Heart left ventricle (tissue), 16 donors: Measurements from ENCODE around the gene TYSND1. TPM values are rescaled to one million over a fixed set of nuclear protein-coding genes. Genes with fewer than 3 reads are reported as not detected.

Source experiments
- ATAC-seq, 4 donors: fragments of 200-7000 bp; cut with Tn5 transposase; one replicate each; pipeline ENCODE4 v1.9.1; 2020 to 2022; ENCODE audit warnings: moderate library complexity in 4 of 4, mild to moderate bottlenecking in 3 of 4, moderate number of reproducible peaks in 1 of 4
- DNase-seq, 5 donors: peaks; one replicate each; pipeline ENCODE4 v3.0.0-alpha.2; 2020
- H3K27ac ChIP-seq, 12 donors: fragments of 200-600 bp; sonication (generic) in 4 of 12; one replicate each; pipeline versions ENCODE4 v1.5.0 to v1.8.0; 2016 to 2022; ENCODE audit warnings: mild to moderate bottlenecking in 2 of 12
- H3K27me3 ChIP-seq, 9 donors: fragments of 200-600 bp; sonication (generic) in 2 of 9; one replicate each; pipeline versions ENCODE4 v1.5.1 to v1.8.0; 2016 to 2022; ENCODE audit warnings: mild to moderate bottlenecking in 3 of 9
- H3K36me3 ChIP-seq, 9 donors: fragments of 200-600 bp; sonication (generic) in 2 of 9; one replicate each; pipeline versions ENCODE4 v1.5.0 to v1.8.0; 2018 to 2022; ENCODE audit warnings: mild to moderate bottlenecking in 2 of 9
- H3K4me1 ChIP-seq, 12 donors: fragments of 200-600 bp; sonication (generic) in 4 of 12; one replicate each; pipeline versions ENCODE4 v1.5.0 to v1.8.0; 2016 to 2022; ENCODE audit warnings: mild to moderate bottlenecking in 3 of 12
- H3K4me3 ChIP-seq, 12 donors: fragments of 200-600 bp; sonication (generic) in 4 of 12; one replicate each; pipeline versions ENCODE4 v1.5.0 to v1.8.0; 2017 to 2022; ENCODE audit warnings: mild to moderate bottlenecking in 9 of 12, moderate library complexity in 4 of 12
- H3K9me3 ChIP-seq, 12 donors: fragments of 200-600 bp; sonication (generic) in 4 of 12; one replicate each; pipeline versions ENCODE4 v1.5.0 to v1.8.0; 2016 to 2022; ENCODE audit warnings: mild to moderate bottlenecking in 1 of 12
- CTCF ChIP-seq, 12 donors: fragments of 200-600 bp; sonication (generic) in 4 of 12; IDR thresholded peaks; one replicate each; pipeline versions ENCODE4 v1.5.0 to v1.8.0; 2018 to 2022; ENCODE audit warnings: antibody characterized with exemption in 12 of 12, mild to moderate bottlenecking in 5 of 12
- POLR2A ChIP-seq, 2 donors: fragments of 450-650 bp; IDR thresholded peaks; one replicate each; pipeline ENCODE4 v1.6.1; 2017; ENCODE audit warnings: antibody characterized with exemption in 2 of 2, mild to moderate bottlenecking in 2 of 2, moderate library complexity in 2 of 2
- WGBS, 4 donors: extraction: QIAGEN DNeasy Blood & Tissue Kit in 2 of 4; methylation state at CpG; one replicate each; pipeline versions ENCODE4 v1.1.5 to v1.1.7; 2013 to 2018; 5-methylcytosine and 5-hydroxymethylcytosine counted together
- intact Hi-C, 10 donors: fragments of 100-400 bp; cut with DNase I; formaldehyde crosslinking; loops; one replicate each; pipeline versions ENCODE4 v1.11.1 to v1.14.2; 2022
- polyA plus RNA-seq, 2 donors: library from polyadenylated mRNA; stranded (reverse); fragments of 200-250 nt; gene quantifications; one replicate each; pipeline ENCODE4 v1.2.3, GENCODE V29; 2013
- total RNA-seq, 9 donors: library from RNA; depleted of rRNA in 2 of 9; stranded (reverse); fragments of >200 nt in 2 of 9; fragmentation: NEBNext Ultra II Directional in 3 of 9; extraction: Animal tissue kit (Norgen Biotek cat#: 25700) in 3 of 9; gene quantifications; one replicate each; pipeline versions ENCODE4 v1.1.0 to v1.2.4, GENCODE V29; 2016 to 2023
- donor health status: ischemic (EF 13 %, LVEDD 7.1; RV severe dilation, severe dysfunction).
- donor health status: healthy with polysubstance abuse.
- donor health status: DM: no; HTN: yes; CAD: no.
- donor health status: DM: no; HTN: no; CAD: no.
- donor health status: ischemic (EF 25% LVEDD 6.9; RV normal size, moderate dysfunction).
- donor health status: ischemic (EF 25% LVEDD 5.7; RV mildly dilated, moderate dysfunction).
- donor health status: healthy.
- donor health status: DM: yes; HTN: yes; CAD: no.
- donor health status: ischemic (EF 35%, LVEDD 5.7; RV mildly dilated, moderate dysfunction).
- donor health status: nonischemic (EF 11% LVEDD 7.7; RV severe dilation, severe dysfunction).
- donor health status: DM: yes; HTN: yes; CAD: no.
- donor health status: PGD.
- donor health status: ischemic (EF 29% LVEDD 5.4; RV normal size, mild dysfunction).
- donor health status: nonischemic (EF 23%, LVEDD 6.1; RV moderate dilation, normal function).

The TYSND1 gene
- total and polyA plus RNA-seq, 11 donors = 2.5 to 9.6 (median 5.1) TPM

- H3K27me3 ChIP-seq = no peaks in the 10 kb centered on the region
- peaks cover 0 to 33% (median 15%) of the 10 kb centered on the region in 12 donors for H3K4me1 ChIP-seq
- H3K4me3 ChIP-seq = peak overlapping the region in 6 of 12 donors; percentile 71 to 97 (median 88)
- no peak for TF ChIP-seq CTCF (IDR thresholded peaks at IDR 0.05)
- TF ChIP-seq POLR2A (IDR thresholded peaks at IDR 0.05) = no peak
- H3K9me3 ChIP-seq = no peaks in the 10 kb centered on the region
- peak overlapping the region in 10 of 12 donors; percentile 82 to 95 (median 90) for H3K27ac ChIP-seq
- ATAC-seq = no peak
- 39 to 50% (median 43%) methylated on average over 2 of the region's 2 CpGs for WGBS, 4 donors
- peaks cover 0 to 41% (median 26%) of the 10 kb centered on the region in 9 donors for H3K36me3 ChIP-seq
- intact Hi-C loops = loop anchor here in 2 of 10 donors (2.0 kb wide), 1 partner anchor 30 kb away; no protein-coding TSS in a partner anchor
- no peak for DNase-seq
These were observed 742 bp upstream of the TYSND1 start for GRCh38 chr10:70147259-70147625.

GRCh38 chr10:70145666-70146488, 623 bp downstream of the TYSND1 start:
- intact Hi-C loops = loop anchor here in 3 of 10 donors (1.0 to 2.0 kb wide), 2 partner anchors 24 to 29 kb away; partner anchors contain the start of gene SAR1A (in 1 of the 3)
- peak in 3 of 4 donors; percentile 48 to 75 (median 72) for ATAC-seq
- 0 to 1% (median 0%) methylated on average over 9 to 98 of the region's 98 CpGs for WGBS, 4 donors

GRCh38 chr10:70145166-70145665, 1.3 kb downstream of the TYSND1 start:
- 10 to 18% (median 12%) methylated on average over 17 to 28 of the region's 28 CpGs for WGBS, 4 donors
- Histone ChIP-seq H3K36me3 (peaks cover 0 to 25% (median 13%) of the 10 kb centered on the region in 9 donors), H3K4me1 (peaks cover 0 to 33% (median 15%) of the 10 kb centered on the region in 12 donors), H3K4me3 (peak overlapping the region; percentile 38 to 97 (median 80)), H3K27me3 (no peaks in the 10 kb centered on the region), H3K27ac (peak overlapping the region; percentile 73 to 95 (median 90)), H3K9me3 (no peaks in the 10 kb centered on the region)
- TF ChIP-seq CTCF (IDR thresholded peaks at IDR 0.05) (no peak), POLR2A (IDR thresholded peaks at IDR 0.05) (no peak)
- intact Hi-C loops = no loop called here
- ATAC-seq (peak in 2 of 4 donors; percentile 6 to 10), DNase-seq (peak in 2 of 5 donors; percentile 25 to 34)

More at GRCh38 chr10:70145666-70146488, 623 bp downstream of the TYSND1 start:
- H3K27me3 ChIP-seq = no peaks in the 10 kb centered on the region
- H3K9me3 ChIP-seq = no peaks in the 10 kb centered on the region
- peak overlapping the region; percentile 38 to 97 (median 80) for H3K4me3 ChIP-seq
- TF ChIP-seq POLR2A (IDR thresholded peaks at IDR 0.05) = no peak
- peak in 11 of 12 donors; percentile 23 to 76 (median 56) for TF ChIP-seq CTCF (IDR thresholded peaks at IDR 0.05)
- peaks cover 0 to 33% (median 15%) of the 10 kb centered on the region in 12 donors for H3K4me1 ChIP-seq
- H3K27ac ChIP-seq = peak overlapping the region; percentile 73 to 95 (median 90)
- peak; percentile 56 to 85 (median 69) for DNase-seq
- peaks cover 0 to 32% (median 20%) of the 10 kb centered on the region in 9 donors for H3K36me3 ChIP-seq
